Mesendoderm (in vitro differentiated cells): Measurements from ENCODE around the gene C3orf18.

Experiments used
- DNase-seq: peaks from one replicate; pipeline ENCODE4 v3.0.0; 2013
- H2AK5ac ChIP-seq: 2 replicates; pipeline ENCODE4 v1.6.1; 2013; ENCODE audit warnings: low read length, inconsistent platforms
- H2BK120ac ChIP-seq: 2 replicates; pipeline ENCODE4 v1.6.1; 2013; ENCODE audit warnings: low read depth, mild to moderate bottlenecking, low read length, moderate library complexity, mixed read lengths
- H2BK15ac ChIP-seq: replicated peaks from 2 replicates; pipeline ENCODE4 v1.6.1; 2013; ENCODE audit warnings: low read depth, mild to moderate bottlenecking, moderate library complexity
- H2BK5ac ChIP-seq: 2 replicates; pipeline ENCODE4 v1.6.1; 2013; ENCODE audit warnings: low read length, inconsistent platforms
- H3K18ac ChIP-seq: 2 replicates; pipeline ENCODE4 v1.6.1; 2013; ENCODE audit warnings: mild to moderate bottlenecking, low read length, mixed read lengths
- H3K23ac ChIP-seq: one replicate; pipeline ENCODE4 v1.6.1; 2013; ENCODE audit warnings: low read length
- H3K27ac ChIP-seq: 2 replicates; pipeline ENCODE4 v1.5.1; 2013; ENCODE audit warnings: low read depth, mild to moderate bottlenecking, inconsistent platforms, low read length, moderate library complexity
- H3K27me3 ChIP-seq: 2 replicates; pipeline ENCODE4 v1.6.1; 2013; ENCODE audit warnings: low read length, control low read depth, mild to moderate bottlenecking, inconsistent platforms; ENCODE audit not compliant: insufficient read depth, poor library complexity
- H3K36me3 ChIP-seq: 2 replicates; pipeline ENCODE4 v1.6.1; 2013; ENCODE audit warnings: low read length, inconsistent platforms; ENCODE audit not compliant: control insufficient read depth, insufficient read depth
- H3K4ac ChIP-seq: one replicate; pipeline ENCODE4 v1.6.1; 2013; ENCODE audit warnings: low read depth, mild to moderate bottlenecking, low read length, moderate library complexity
- H3K4me1 ChIP-seq: 2 replicates; pipeline ENCODE4 v1.6.1; 2013; ENCODE audit warnings: low read depth, low read length, inconsistent platforms; ENCODE audit not compliant: control insufficient read depth
- H3K4me2 ChIP-seq: 2 replicates; pipeline ENCODE4 v1.6.1; 2013; ENCODE audit warnings: low read length
- H3K4me3 ChIP-seq: 2 replicates; pipeline ENCODE4 v1.5.1; 2013; ENCODE audit warnings: mild to moderate bottlenecking, low read length
- H3K56ac ChIP-seq: one replicate; pipeline ENCODE4 v1.6.1; 2013; ENCODE audit warnings: low read length
- H3K79me1 ChIP-seq: 2 replicates; pipeline ENCODE4 v1.6.1; 2013; ENCODE audit warnings: low read length, inconsistent platforms
- H3K79me2 ChIP-seq: 2 replicates; pipeline ENCODE4 v1.6.1; 2013; ENCODE audit warnings: mild to moderate bottlenecking, low read length; ENCODE audit not compliant: control insufficient read depth, insufficient read depth
- H3K9ac ChIP-seq: 2 replicates; pipeline ENCODE4 v1.6.1; 2013; ENCODE audit warnings: low read length, inconsistent platforms
- H4K5ac ChIP-seq: one replicate; pipeline ENCODE4 v1.6.1; 2013; ENCODE audit warnings: low read length
- H4K8ac ChIP-seq: one replicate; pipeline ENCODE4 v1.6.1; 2013; ENCODE audit warnings: low read depth, mild to moderate bottlenecking, control low read depth, low read length, moderate library complexity
- whole genome bisulfite sequencing: extraction: QIAGEN DNeasy Blood & Tissue Kit; methylation state at CpG from one replicate; pipeline ENCODE4 v1.1.7; 2013; ENCODE audit warnings: low lambda C conversion rate, missing lambda C conversion rate; ENCODE audit not compliant: insufficient coverage; ENCODE audit errors: extremely low coverage; 5-methylcytosine and 5-hydroxymethylcytosine counted together

The C3orf18 gene

DNA sequence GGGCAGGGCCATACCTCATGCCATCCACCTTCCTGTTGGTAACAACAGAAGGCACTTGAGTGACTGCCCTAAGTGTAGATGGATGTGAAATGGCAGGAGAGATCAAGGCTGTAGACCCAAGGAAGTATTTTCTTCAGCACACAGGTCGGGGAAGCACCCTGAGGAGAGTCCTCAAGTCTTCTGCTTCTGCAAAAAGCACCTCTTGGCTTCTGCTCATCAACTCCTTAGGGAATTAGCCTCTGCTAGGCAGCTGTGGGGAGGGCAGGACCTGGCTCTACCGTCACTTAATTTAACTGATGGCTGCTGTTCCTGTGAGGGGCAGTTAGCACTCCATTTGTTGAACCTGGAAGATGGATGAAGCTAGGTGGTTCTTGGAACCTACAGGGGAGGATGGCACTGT is 57.2 kb downstream of the C3orf18 start:
- no peak overlapping the region for H3K27ac ChIP-seq
- no peak overlapping the region for H3K4me2 ChIP-seq
- no peak overlapping the region for H3K4ac ChIP-seq
- no peak overlapping the region for H4K8ac ChIP-seq
- H3K56ac ChIP-seq = no peak overlapping the region
- no peaks in the 10 kb centered on the region for H3K27me3 ChIP-seq
- no peak for DNase-seq
- no CpG with 5 or more reads among the region's 2 CpGs for WGBS
- no peaks in the 10 kb centered on the region for H3K79me1 ChIP-seq
- H3K23ac ChIP-seq = no peak overlapping the region
- no peaks in the 10 kb centered on the region for H3K79me2 ChIP-seq
- no peaks in the 10 kb centered on the region for H3K36me3 ChIP-seq
- H4K5ac ChIP-seq = no peak overlapping the region
- no peak overlapping the region for H2BK15ac ChIP-seq
- H3K18ac ChIP-seq = no peak overlapping the region
- H2BK5ac ChIP-seq = no peak overlapping the region
- H3K4me1 ChIP-seq = peaks cover 2% of the 10 kb centered on the region
- no peak overlapping the region for H2AK5ac ChIP-seq
- H2BK120ac ChIP-seq = no peak overlapping the region
- no peak overlapping the region for H3K4me3 ChIP-seq
- H3K9ac ChIP-seq = no peak overlapping the region

DNA sequence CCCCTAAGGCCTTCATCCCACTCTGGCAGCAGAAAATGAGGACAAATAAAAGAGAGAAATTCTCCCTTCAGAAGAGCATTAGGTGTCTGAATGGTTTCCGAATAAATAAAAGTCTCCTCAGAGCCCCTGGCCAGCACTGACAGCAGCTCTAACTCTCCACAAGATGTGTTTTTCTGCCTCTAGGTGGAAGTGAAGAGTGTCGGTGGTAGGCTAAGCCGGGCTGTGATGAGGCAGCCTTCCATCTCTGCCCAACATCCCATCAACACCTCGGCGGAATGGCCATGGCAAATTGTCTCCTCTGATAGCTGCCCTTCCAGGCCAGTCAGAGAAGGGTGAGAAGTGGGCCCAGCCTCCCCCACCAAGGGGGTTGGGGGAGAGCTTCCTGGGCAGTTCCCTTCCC is 57.8 kb downstream of the C3orf18 start:
- DNase-seq = no peak
- Histone ChIP-seq H3K4me2 (no peak overlapping the region), H4K8ac (no peak overlapping the region), H3K18ac (no peak overlapping the region), H2BK15ac (no peak overlapping the region), H3K23ac (no peak overlapping the region), H3K9ac (no peak overlapping the region), H3K79me2 (no peaks in the 10 kb centered on the region), H2AK5ac (no peak overlapping the region), H2BK120ac (no peak overlapping the region), H3K4me3 (no peak overlapping the region), H3K4ac (no peak overlapping the region), H3K56ac (no peak overlapping the region), H3K79me1 (no peaks in the 10 kb centered on the region), H3K36me3 (no peaks in the 10 kb centered on the region), H3K4me1 (no peaks in the 10 kb centered on the region), H3K27ac (no peak overlapping the region), H4K5ac (no peak overlapping the region), H3K27me3 (no peaks in the 10 kb centered on the region), H2BK5ac (no peak overlapping the region)
- whole genome bisulfite sequencing = no CpG with 5 or more reads among the region's 5 CpGs

DNA sequence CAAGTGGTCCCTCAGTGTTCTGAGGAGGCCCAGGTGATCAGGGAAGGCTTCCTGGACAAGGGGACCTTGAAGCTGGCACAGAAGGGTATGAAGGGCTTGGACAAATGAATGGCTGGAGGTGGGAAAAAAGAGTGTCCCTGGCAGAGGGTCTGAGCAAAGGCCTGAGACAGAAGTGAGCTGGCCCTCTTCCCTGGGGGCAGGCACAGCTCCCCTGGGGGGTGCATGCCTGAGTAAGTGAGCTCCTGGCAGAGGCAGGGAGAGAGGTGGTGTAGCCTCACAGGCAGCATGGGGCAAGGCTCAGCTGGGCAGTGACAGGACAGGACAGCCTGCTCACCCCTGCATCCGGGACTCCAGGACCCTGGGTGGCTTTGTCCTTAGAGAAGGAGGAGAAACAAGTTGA is 58.7 kb downstream of the C3orf18 start:
- DNase-seq = no peak
- no peak overlapping the region for H3K27ac ChIP-seq

More for the DNA sequence above, 58.7 kb downstream of the C3orf18 start:
- Histone ChIP-seq H2BK120ac (no peak overlapping the region), H4K8ac (no peak overlapping the region), H3K36me3 (no peaks in the 10 kb centered on the region), H3K4me1 (no peaks in the 10 kb centered on the region), H3K18ac (no peak overlapping the region), H3K4me3 (no peak overlapping the region), H3K56ac (no peak overlapping the region), H4K5ac (no peak overlapping the region), H3K4ac (no peak overlapping the region), H3K9ac (no peak overlapping the region), H3K23ac (no peak overlapping the region), H3K27me3 (no peaks in the 10 kb centered on the region), H3K79me1 (no peaks in the 10 kb centered on the region), H2AK5ac (no peak overlapping the region), H2BK5ac (no peak overlapping the region), H3K79me2 (no peaks in the 10 kb centered on the region), H3K4me2 (no peak overlapping the region), H2BK15ac (no peak overlapping the region)
- no CpG with 5 or more reads among the region's 1 CpG for WGBS
